K562 (cell line): ENCODE results near the gene NEMP1. TPM values are rescaled to one million over a fixed set of nuclear protein-coding genes. Genes with fewer than 3 reads are reported as not detected.

Experiments
- CEBPB ChIP-seq: fragments of 450-650 bp; IDR thresholded peaks from 2 replicates; pipeline ENCODE4 v1.6.1; 2016; ENCODE audit warnings: missing genetic modification characterization, missing compliant biosample characterization
- DMBX1 ChIP-seq: fragments of 250-450 bp; sonication (Bioruptor Pico); IDR thresholded peaks from 2 replicates; pipeline ENCODE4 v1.8.0; 2022; ENCODE audit warnings: inconsistent platforms, mild to moderate bottlenecking, moderate library complexity, borderline replicate concordance
- EHMT2 ChIP-seq: fragments of 450-650 bp; IDR thresholded peaks from 2 replicates; pipeline ENCODE4 v1.6.1; 2018; ENCODE audit warnings: antibody characterized with exemption
- ETS1 ChIP-seq: conservative IDR thresholded peaks from 2 replicates; pipeline ENCODE4 v1.6.1; 2011; ENCODE audit warnings: low read depth, mild to moderate bottlenecking, low read length; ENCODE audit not compliant: control insufficient read depth
- FUS ChIP-seq: fragments of 200-400 bp; formaldehyde crosslinking; optimal IDR thresholded peaks from 2 replicates; pipeline ENCODE3; 2017; ENCODE audit warnings: low read depth, low read length
- HBP1 ChIP-seq: fragments of 450-650 bp; formaldehyde crosslinking; IDR thresholded peaks from 2 replicates; pipeline ENCODE4 v1.4.0; 2022; ENCODE audit warnings: missing genetic modification characterization
- HDAC8 ChIP-seq: fragments of 450-650 bp; IDR thresholded peaks from 2 replicates; pipeline ENCODE4 v1.6.1; 2016; ENCODE audit warnings: mild to moderate bottlenecking, missing genetic modification characterization, moderate library complexity, missing compliant biosample characterization
- IRF9 ChIP-seq: fragments of 450-650 bp; IDR thresholded peaks from 2 replicates; pipeline ENCODE4 v1.6.1; 2016; ENCODE audit warnings: missing biosample characterization, missing genetic modification characterization
- KLF13 ChIP-seq: fragments of 450-650 bp; IDR thresholded peaks from 2 replicates; pipeline ENCODE4 v1.6.1; 2016; ENCODE audit warnings: missing genetic modification characterization, low read depth, mild to moderate bottlenecking, missing compliant biosample characterization, moderate library complexity, borderline replicate concordance
- NFXL1 ChIP-seq: fragments of 450-650 bp; formaldehyde crosslinking; IDR thresholded peaks from 2 replicates; pipeline ENCODE4 v1.4.0; 2021; ENCODE audit warnings: mild to moderate bottlenecking
- NR2C2 ChIP-seq, 2 experiments: fragments of 200-800 bp in 1 of 2; sonication (Bioruptor generic) in 1 of 2; sonication (generic) in 1 of 2; formaldehyde crosslinking in 1 of 2; IDR thresholded peaks; 2 replicates each; pipeline versions ENCODE4 v1.6.1 to v1.8.0; 2016 to 2022; ENCODE audit warnings: mild to moderate bottlenecking in 1 of 2, missing compliant biosample characterization in 1 of 2, missing genetic modification characterization in 1 of 2, missing genetic modification reagents in 1 of 2
- RAD21 ChIP-seq, 2 experiments: fragments of 250-450 bp in 1 of 2; fragments of 450-650 bp in 1 of 2; sonication (Bioruptor Pico) in 1 of 2; formaldehyde crosslinking in 1 of 2; IDR thresholded peaks in 1 of 2; conservative IDR thresholded peaks in 1 of 2; 2 replicates each; pipeline versions ENCODE4 v1.4.0 to v1.8.0; 2020 to 2022; ENCODE audit warnings: mild to moderate bottlenecking in 2 of 2, moderate library complexity in 1 of 2
- TSC22D4 ChIP-seq: fragments of 450-650 bp; IDR thresholded peaks from 2 replicates; pipeline ENCODE4 v1.6.1; 2016; ENCODE audit warnings: missing genetic modification characterization, missing biosample characterization, control low read depth
- ZBTB11 ChIP-seq, 3 experiments: fragments of 200-800 bp in 1 of 3; fragments of 250-450 bp in 1 of 3; fragments of 450-650 bp in 1 of 3; sonication (Bioruptor Pico) in 1 of 3; sonication (Bioruptor generic) in 1 of 3; formaldehyde crosslinking in 1 of 3; IDR thresholded peaks; 2 replicates each; pipeline versions ENCODE4 v1.6.1 to v1.8.0; 2016 to 2022; ENCODE audit warnings: mild to moderate bottlenecking in 2 of 3, missing genetic modification characterization in 2 of 3, missing compliant biosample characterization in 1 of 3, moderate library complexity in 1 of 3
- ZNF140 ChIP-seq: fragments of 250-450 bp; sonication (Bioruptor Pico); IDR thresholded peaks from 2 replicates; pipeline ENCODE4 v1.8.0; 2021; ENCODE audit warnings: moderate library complexity, mild to moderate bottlenecking, inconsistent platforms
- ZNF584 ChIP-seq: fragments of 200-800 bp; sonication (Bioruptor generic); IDR thresholded peaks from 2 replicates; pipeline ENCODE4 v1.6.1; 2016; ENCODE audit warnings: low read depth, mild to moderate bottlenecking, missing genetic modification characterization, missing compliant biosample characterization
- ZNF696 ChIP-seq: fragments of 250-450 bp; sonication (Bioruptor Pico); conservative IDR thresholded peaks from 2 replicates; pipeline ENCODE4 v1.4.0; 2020; ENCODE audit warnings: mild to moderate bottlenecking, moderate library complexity
- polyA plus RNA-seq, 8 experiments: library from polyadenylated mRNA; depleted of rRNA in 4 of 8; stranded (reverse) in 5 of 8; unstranded in 3 of 8; fragments of >200 nt; fragmentation: Nextera tagmentation in 2 of 8; fragmentation: Illumina TruSeq in 1 of 8; extraction: Ambion mirVana in 2 of 8; extraction: Trizol in 1 of 8; gene quantifications; 2 replicates each; pipeline versions ENCODE4 v1.2.1 to v1.2.3, GENCODE V29; 2011 to 2014; ENCODE audit warnings: inconsistent platforms in 1 of 8, missing spikeins in 1 of 8
- total RNA-seq, 7 experiments: library from RNA; depleted of rRNA in 6 of 7; stranded (reverse); fragments of >200 nt in 6 of 7; fragmentation: Illumina TruSeq in 2 of 7; extraction: Trizol in 2 of 7; gene quantifications; 2 replicates each; pipeline versions ENCODE4 v1.2.1 to v1.2.3, GENCODE V29; 2011 to 2021; ENCODE audit warnings: low replicate concordance in 1 of 7

Gene NEMP1
- total and polyA plus RNA-seq, 9 of the 15 experiments (the other 6 are each of a cell fraction or from before 2014, with no cell fraction given), result 9.5 to 82.2 (median 41.2) TPM

- TF ChIP-seq NR2C2 (CRISPR knock-in tag; IDR thresholded peaks at IDR 0.05) (no peak), NR2C2 (tag; IDR thresholded peaks at IDR 0.05) (peak; percentile 42; the same call in 1 of the 2 replicates), CEBPB (tag) (no peak), ZBTB11 (CRISPR knock-in tag; IDR thresholded peaks at IDR 0.05) (peak in 1 of 3 experiments; percentile 60; a peak in 2 of 6 replicates), ZNF140 (CRISPR knock-in tag) (no peak), TSC22D4 (tag) (no peak), IRF9 (tag) (no peak), HBP1 (CRISPR knock-in tag) (no peak), FUS (no peak), RAD21 (CRISPR knock-in tag; conservative IDR thresholded peaks at IDR 0.05 in 1 of 2, IDR thresholded peaks at IDR 0.05 in 1 of 2) (0 out of 4 replicates have a peak, but pooled peaks of 1 of the 2 experiments have one; percentile 8), ZNF696 (CRISPR knock-in tag) (no peak), NFXL1 (CRISPR knock-in tag) (no peak), HDAC8 (tag) (no peak), DMBX1 (CRISPR knock-in tag) (no peak), KLF13 (no peak), ETS1 (peak; percentile 70), ZNF584 (CRISPR knock-in tag) (no peak), EHMT2 (no peak)
These were observed 72.4 kb downstream of the NEMP1 start, which contains the start of gene ZBTB39 (continued) for GRCh38 chr12:57005980-57006808.
